HEK293T (cell line): ENCODE results near the gene L2HGDH.

Source experiments
- CTCF ChIA-PET: fragments of 350-600 bp; formaldehyde crosslinking; extraction: SDS; loops from one replicate; lab custom pipeline; 2021; ENCODE audit warnings: antibody characterized with exemption, inconsistent platforms; lab: Yijun Ruan, JAX
- POLR2A ChIA-PET: fragments of 350-600 bp; formaldehyde crosslinking; extraction: SDS; loops from one replicate; lab custom pipeline; 2020; ENCODE audit warnings: antibody characterized with exemption, inconsistent platforms; lab: Yijun Ruan, JAX
- DNase-seq: peaks from one replicate; pipeline ENCODE4 v3.0.0; 2012; ENCODE audit warnings: mixed read lengths; ENCODE audit errors: extremely low spot score
- ARNT ChIP-seq: fragments of 450-650 bp; IDR thresholded peaks from 2 replicates; pipeline ENCODE4 v1.6.1; 2017; ENCODE audit warnings: mild to moderate bottlenecking
- BHLHE40 ChIP-seq: fragments of 450-650 bp; IDR thresholded peaks from 2 replicates; pipeline ENCODE4 v1.6.1; 2016; ENCODE audit warnings: mild to moderate bottlenecking, moderate library complexity, borderline replicate concordance
- CTBP1 ChIP-seq: fragments of 450-650 bp; IDR thresholded peaks from 2 replicates; pipeline ENCODE4 v1.6.1; 2016; ENCODE audit warnings: borderline replicate concordance
- ELF4 ChIP-seq: fragments of 450-650 bp; IDR thresholded peaks from 2 replicates; pipeline ENCODE4 v1.6.1; 2017; ENCODE audit warnings: antibody characterized with exemption
- FOXA1 ChIP-seq: fragments of 450-650 bp; IDR thresholded peaks from 2 replicates; pipeline ENCODE4 v1.6.1; 2016; ENCODE audit warnings: mild to moderate bottlenecking
- FOXK2 ChIP-seq: fragments of 450-650 bp; IDR thresholded peaks from 2 replicates; pipeline ENCODE4 v1.6.1; 2016; ENCODE audit warnings: mild to moderate bottlenecking
- FOXM1 ChIP-seq: fragments of 450-650 bp; IDR thresholded peaks from 2 replicates; pipeline ENCODE4 v1.6.1; 2017; ENCODE audit warnings: mild to moderate bottlenecking, borderline replicate concordance
- HDGF ChIP-seq: fragments of 450-650 bp; IDR thresholded peaks from 2 replicates; pipeline ENCODE4 v1.6.1; 2017; ENCODE audit warnings: antibody characterized with exemption, borderline replicate concordance
- L3MBTL2 ChIP-seq: fragments of 450-650 bp; conservative IDR thresholded peaks from 2 replicates; pipeline ENCODE4 v1.6.1; 2016; ENCODE audit warnings: mild to moderate bottlenecking
- LEF1 ChIP-seq: fragments of 450-650 bp; IDR thresholded peaks from 2 replicates; pipeline ENCODE4 v1.6.1; 2017; ENCODE audit warnings: mild to moderate bottlenecking, borderline replicate concordance
- NFRKB ChIP-seq: fragments of 450-650 bp; IDR thresholded peaks from 2 replicates; pipeline ENCODE4 v1.6.1; 2016; ENCODE audit warnings: mild to moderate bottlenecking, moderate library complexity
- PKNOX1 ChIP-seq: fragments of 450-650 bp; IDR thresholded peaks from 2 replicates; pipeline ENCODE4 v1.6.1; 2016
- SP1 ChIP-seq: fragments of 450-650 bp; IDR thresholded peaks from 2 replicates; pipeline ENCODE4 v1.6.1; 2017
- SUZ12 ChIP-seq: fragments of 450-650 bp; IDR thresholded peaks from 2 replicates; pipeline ENCODE4 v1.6.1; 2016; ENCODE audit warnings: mild to moderate bottlenecking
- TARDBP ChIP-seq: fragments of 450-650 bp; IDR thresholded peaks from 2 replicates; pipeline ENCODE4 v1.6.1; 2016
- ZNF384 ChIP-seq: fragments of 450-650 bp; IDR thresholded peaks from 2 replicates; pipeline ENCODE4 v1.6.1; 2016

The L2HGDH gene

GRCh38 chr14:50355692-50356091 is 43.7 kb upstream of the L2HGDH start:
- ChIA-PET CTCF (no interaction called here), POLR2A (no interaction called here)
- DNase-seq = no peak
- TF ChIP-seq FOXA1 = no peak
- no peak for TF ChIP-seq HDGF
- no peak for TF ChIP-seq FOXM1
- no peak for TF ChIP-seq SP1
- TF ChIP-seq PKNOX1 = no peak
- no peak for TF ChIP-seq LEF1
- TF ChIP-seq ELF4 = no peak
- no peak for TF ChIP-seq L3MBTL2
- TF ChIP-seq ARNT = no peak
- no peak for TF ChIP-seq BHLHE40
- TF ChIP-seq CTBP1 = no peak
- TF ChIP-seq ZNF384 = no peak
- no peak for TF ChIP-seq SUZ12
- no peak for TF ChIP-seq TARDBP

GRCh38 chr14:50354527-50354926 is 42.5 kb upstream of the L2HGDH start:
- POLR2A ChIA-PET = no interaction called here
- CTCF ChIA-PET = no interaction called here
- TF ChIP-seq LEF1 (no peak), ELF4 (no peak), BHLHE40 (no peak), SUZ12 (no peak), ARNT (no peak), FOXK2 (no peak), SP1 (no peak), FOXM1 (no peak), FOXA1 (no peak), CTBP1 (no peak), PKNOX1 (no peak), TARDBP (no peak), L3MBTL2 (no peak), NFRKB (no peak), HDGF (no peak)
- no peak for DNase-seq

- ChIA-PET CTCF (no interaction called here), POLR2A (no interaction called here)
- no peak for TF ChIP-seq ZNF384
- no peak for DNase-seq
These were observed 41.1 kb upstream of the L2HGDH start for GRCh38 chr14:50353126-50353525.

GRCh38 chr14:50352584-50352983 is 40.6 kb upstream of the L2HGDH start:
- no peak for DNase-seq
- ChIA-PET CTCF (no interaction called here), POLR2A (no interaction called here)
- TF ChIP-seq PKNOX1 (peak; percentile 31), FOXM1 (no peak)

GRCh38 chr14:50350975-50351374 is 38.9 kb upstream of the L2HGDH start:
- ChIA-PET CTCF (no interaction called here), POLR2A (no interaction called here)
- DNase-seq = no peak
- no peak for TF ChIP-seq NFRKB
- TF ChIP-seq HDGF = no peak
- TF ChIP-seq L3MBTL2 = no peak
- no peak for TF ChIP-seq FOXA1
- TF ChIP-seq PKNOX1 = no peak
- TF ChIP-seq FOXK2 = no peak
- TF ChIP-seq FOXM1 = no peak
- no peak for TF ChIP-seq TARDBP
- TF ChIP-seq ARNT = no peak
- no peak for TF ChIP-seq ZNF384
- no peak for TF ChIP-seq SP1
- no peak for TF ChIP-seq LEF1

GRCh38 chr14:50348933-50349332 is 36.9 kb upstream of the L2HGDH start:
- POLR2A ChIA-PET = no interaction called here
- no peak for TF ChIP-seq SUZ12
- no peak for TF ChIP-seq L3MBTL2
- no peak for TF ChIP-seq PKNOX1
- TF ChIP-seq FOXK2 = no peak
- TF ChIP-seq LEF1 = no peak
- TF ChIP-seq SP1 = no peak
- no peak for TF ChIP-seq CTBP1
- no peak for TF ChIP-seq TARDBP
- no peak for TF ChIP-seq BHLHE40
- TF ChIP-seq ZNF384 = no peak
- TF ChIP-seq FOXA1 = no peak
- no peak for TF ChIP-seq FOXM1
- no peak for TF ChIP-seq ELF4
- TF ChIP-seq NFRKB = no peak
- TF ChIP-seq HDGF = no peak
- no peak for TF ChIP-seq ARNT
- CTCF ChIA-PET = no interaction called here
- DNase-seq = no peak
